Measurements from ENCODE around the gene TMEM107.

GRCh38 chr17:8222630-8223355 is 46.6 kb upstream of the TMEM107 start:
- TF ChIP-seq EZH2phosphoT487 (IDR thresholded peaks at IDR 0.05; ENCODE audit: low read depth) (no peak), CTCF (IDR thresholded peaks at IDR 0.05; ENCODE audit: low read depth, low read length) (no peak)
